Endothelial cell of umbilical vein (primary cell): ENCODE measurements around the gene KCTD10.

ENCODE experiments used
- CTCF ChIP-seq, 2 donors: IDR thresholded peaks; 1 replicate in 1 of 2; 2 replicates in 1 of 2; pipeline ENCODE4 v1.5.1; 2011; ENCODE audit warnings: low read length in 2 of 2, mild to moderate bottlenecking in 2 of 2, moderate library complexity in 2 of 2, control low read depth in 1 of 2, inconsistent platforms in 1 of 2, low read depth in 1 of 2; ENCODE audit not compliant: insufficient read depth in 1 of 2; ENCODE audit errors: extremely low read depth in 1 of 2
- EZH2 ChIP-seq: IDR thresholded peaks from 2 replicates; pipeline ENCODE4 v1.6.1; 2012; ENCODE audit warnings: borderline replicate concordance, low read depth, mild to moderate bottlenecking, moderate library complexity, low read length, inconsistent platforms; ENCODE audit not compliant: severe bottlenecking
- MYC ChIP-seq: IDR thresholded peaks from one replicate; pipeline ENCODE4 v1.6.1; 2011; ENCODE audit warnings: mild to moderate bottlenecking, low read depth, low read length
- POLR2A ChIP-seq: IDR thresholded peaks from 2 replicates; pipeline ENCODE4 v1.6.1; 2012; ENCODE audit warnings: low read depth, mild to moderate bottlenecking, control low read depth, low read length
- POLR2AphosphoS5 ChIP-seq: IDR thresholded peaks from 2 replicates; pipeline ENCODE4 v1.6.1; 2012; ENCODE audit warnings: low read depth, mild to moderate bottlenecking, control low read depth, low read length, moderate library complexity; ENCODE audit not compliant: insufficient read depth

DNA sequence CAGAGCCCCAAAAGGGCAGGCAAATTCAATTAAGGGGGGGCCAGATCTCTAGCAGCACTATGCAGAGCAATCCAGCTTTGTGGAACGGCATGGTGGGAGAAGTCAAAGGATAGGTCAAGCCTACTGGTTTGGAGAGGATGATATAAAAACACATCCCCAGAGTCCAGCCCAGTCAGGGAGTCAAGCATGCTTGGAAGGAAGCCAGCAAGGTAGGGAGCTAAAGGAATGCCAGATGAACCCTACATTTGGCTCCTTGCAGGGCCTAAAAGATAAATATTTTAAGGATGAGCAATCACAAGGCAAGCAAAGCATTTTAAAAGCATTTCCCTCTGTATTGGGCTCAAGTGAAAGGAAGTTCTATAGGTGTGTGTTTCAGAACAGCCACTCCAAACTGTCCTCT, 21.4 kb downstream of the KCTD10 start:
- no peak for TF ChIP-seq MYC
- no peak for TF ChIP-seq CTCF (IDR thresholded peaks at IDR 0.05; ENCODE audit: extremely low read depth in 1 of 2, insufficient read depth in 1 of 2, low read depth in 1 of 2, low read length in 2 of 2)
- TF ChIP-seq EZH2: no peak
- TF ChIP-seq POLR2AphosphoS5: no peak
- TF ChIP-seq POLR2A: no peak
